ENCODE data around the gene TMEM117.

DNA sequence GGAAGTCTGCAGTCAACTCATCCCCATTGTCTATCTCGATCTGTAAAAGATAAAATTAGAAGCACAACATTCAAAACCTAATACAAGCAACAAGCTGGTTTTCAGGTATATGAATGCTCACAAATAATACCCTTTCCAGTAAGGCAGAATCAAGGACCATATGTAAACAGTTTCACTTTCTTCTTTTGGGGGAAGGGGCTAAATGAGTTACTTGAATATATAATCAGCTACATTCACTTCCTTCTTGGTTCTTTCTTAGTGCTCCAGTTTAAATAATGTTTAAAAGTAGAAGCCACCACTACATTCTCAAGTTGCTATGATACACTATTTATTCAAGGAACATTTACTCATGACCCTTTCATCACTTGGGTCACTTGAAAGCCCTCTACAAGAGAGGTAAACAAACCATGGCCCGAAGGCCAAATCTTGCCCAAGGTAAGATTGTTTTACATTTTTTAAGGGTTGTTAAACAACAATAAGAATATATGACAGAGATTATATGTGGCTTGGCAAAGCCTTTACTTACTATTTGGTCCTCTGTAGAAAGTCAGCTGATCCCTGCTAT lies 40.1 kb upstream of the TMEM117 start:
- no peak for TF ChIP-seq EZH2 (IDR thresholded peaks at IDR 0.05; ENCODE audit: borderline replicate concordance, low read length)
- TF ChIP-seq, protein P1, sequence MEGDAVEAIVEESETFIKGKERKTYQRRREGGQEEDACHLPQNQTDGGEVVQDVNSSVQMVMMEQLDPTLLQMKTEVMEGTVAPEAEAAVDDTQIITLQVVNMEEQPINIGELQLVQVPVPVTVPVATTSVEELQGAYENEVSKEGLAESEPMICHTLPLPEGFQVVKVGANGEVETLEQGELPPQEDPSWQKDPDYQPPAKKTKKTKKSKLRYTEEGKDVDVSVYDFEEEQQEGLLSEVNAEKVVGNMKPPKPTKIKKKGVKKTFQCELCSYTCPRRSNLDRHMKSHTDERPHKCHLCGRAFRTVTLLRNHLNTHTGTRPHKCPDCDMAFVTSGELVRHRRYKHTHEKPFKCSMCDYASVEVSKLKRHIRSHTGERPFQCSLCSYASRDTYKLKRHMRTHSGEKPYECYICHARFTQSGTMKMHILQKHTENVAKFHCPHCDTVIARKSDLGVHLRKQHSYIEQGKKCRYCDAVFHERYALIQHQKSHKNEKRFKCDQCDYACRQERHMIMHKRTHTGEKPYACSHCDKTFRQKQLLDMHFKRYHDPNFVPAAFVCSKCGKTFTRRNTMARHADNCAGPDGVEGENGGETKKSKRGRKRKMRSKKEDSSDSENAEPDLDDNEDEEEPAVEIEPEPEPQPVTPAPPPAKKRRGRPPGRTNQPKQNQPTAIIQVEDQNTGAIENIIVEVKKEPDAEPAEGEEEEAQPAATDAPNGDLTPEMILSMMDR (IDR thresholded peaks at IDR 0.05; ENCODE audit: low read length), result no peak

Data from OCI-LY1 (cell line).